ENCODE results near the gene ENG. TPM values are rescaled to one million over a fixed set of nuclear protein-coding genes. Genes with fewer than 3 reads are reported as not detected.

The ENG gene
- total RNA-seq, 1 donor from 2014 or later = 10.5 TPM

Small RNA genes within 50 kb of the gene (microRNA-seq; reads per million reads assigned to microRNA genes)
- gene MIR2861 = not detected
- not detected for gene MIR3960
- 0.65 reads per million for gene MIR4672

Other genes starting within 250 kb of the ENG start
- 10.6 and 21.9 TPM in 2 replicates for gene STXBP1, start 242.4 kb downstream of the ENG start, total RNA-seq
- 0.13 and 0.21 TPM in 2 replicates for gene CFAP157, start 147.7 kb downstream of the ENG start, total RNA-seq
- 35.6 and 57.0 TPM in 2 replicates for gene PTRH1, start 139.0 kb downstream of the ENG start, total RNA-seq
- gene TTC16, start 138.6 kb downstream of the ENG start, total RNA-seq = 0.05 TPM in 1 of 2 replicates, not detected in the other
- 7.4 and 11.0 TPM in 2 replicates for gene TOR2A, start 119.4 kb downstream of the ENG start, total RNA-seq
- 0.16 and 0.36 TPM in 2 replicates for gene SH2D3C, start 76.0 kb downstream of the ENG start, total RNA-seq
- gene CDK9, start 68.6 kb downstream of the ENG start, total RNA-seq = 71.1 and 84.0 TPM in 2 replicates
- 141 and 200 TPM in 2 replicates for gene FPGS, start 51.8 kb downstream of the ENG start, total RNA-seq
- gene AK1, start 23.0 kb upstream of the ENG start, total RNA-seq = 611 and 777 TPM in 2 replicates
- gene ST6GALNAC6, start 44.9 kb upstream of the ENG start, total RNA-seq = 111 and 121 TPM in 2 replicates
- 114 and 195 TPM in 2 replicates for gene ST6GALNAC4, start 62.4 kb upstream of the ENG start, total RNA-seq
- gene PIP5KL1, start 76.1 kb upstream of the ENG start, total RNA-seq = 0.36 and 1.5 TPM in 2 replicates
- gene DPM2, start 83.2 kb upstream of the ENG start, total RNA-seq = 12.5 and 12.6 TPM in 2 replicates
- 4.8 and 6.7 TPM in 2 replicates for gene EEIG1, start 126.3 kb upstream of the ENG start, total RNA-seq
- 9.9 and 12.3 TPM in 2 replicates for gene NAIF1, start 212.7 kb upstream of the ENG start, total RNA-seq
- gene SLC25A25, start 213.6 kb upstream of the ENG start, total RNA-seq = 36.5 and 46.1 TPM in 2 replicates

Data from myocyte (in vitro differentiated cells).